IMR-90 (cell line): ENCODE measurements around the gene TMEM176A. TPM values are rescaled to one million over a fixed set of nuclear protein-coding genes. Genes with fewer than 3 reads are reported as not detected.

Experiments
- ATAC-seq: fragments of 200-7000 bp; cut with Tn5 transposase; 2 replicates; pipeline ENCODE4 v1.9.1; 2020; ENCODE audit warnings: low read depth, mild to moderate bottlenecking, moderate library complexity
- BruUV-seq: library from RNA; stranded (reverse); fragments of 400-500 nt; replicated peaks from 2 replicates; lab custom pipeline; 2021; lab: Mats Ljungman, UMichigan
- CTCF ChIA-PET: fragments of 300-600 bp; formaldehyde crosslinking; extraction: SDS; loops from one replicate; lab custom pipeline; 2021; ENCODE audit warnings: antibody characterized with exemption; lab: Yijun Ruan, JAX
- POLR2A ChIA-PET: fragments of 300-600 bp; sonication (Branson Sonifier 250); formaldehyde crosslinking; loops from one replicate; lab custom pipeline; 2022; ENCODE audit warnings: antibody characterized with exemption; ENCODE audit not compliant: unreplicated experiment; lab: Charles Lee
- DNase-seq: peaks from one replicate; pipeline ENCODE4 v3.0.0; 2013
- H2AFZ ChIP-seq: replicated peaks from 2 replicates; pipeline ENCODE3; 2013; ENCODE audit warnings: low read length, mild to moderate bottlenecking; ENCODE audit not compliant: poor library complexity
- H2AK5ac ChIP-seq: 2 replicates; pipeline ENCODE4 v1.6.1; 2013; ENCODE audit warnings: low read depth, low read length, inconsistent platforms
- H2AK9ac ChIP-seq: replicated peaks from 2 replicates; pipeline ENCODE3; 2013; ENCODE audit warnings: mild to moderate bottlenecking, low read depth, low read length, moderate library complexity; ENCODE audit not compliant: poor library complexity
- H2BK120ac ChIP-seq: 2 replicates; pipeline ENCODE4 v1.6.1; 2013; ENCODE audit warnings: low read depth, low read length, inconsistent platforms
- H2BK15ac ChIP-seq: 3 replicates; pipeline ENCODE4 v1.6.1; 2013; ENCODE audit warnings: low read depth, low read length, inconsistent platforms
- H2BK20ac ChIP-seq: 2 replicates; pipeline ENCODE4 v1.6.1; 2013; ENCODE audit warnings: low read depth, mild to moderate bottlenecking, inconsistent platforms, low read length, moderate library complexity
- H2BK5ac ChIP-seq: 2 replicates; pipeline ENCODE4 v1.6.1; 2013; ENCODE audit warnings: mild to moderate bottlenecking, low read depth, low read length, inconsistent platforms; ENCODE audit not compliant: poor library complexity, severe bottlenecking
- H3K14ac ChIP-seq: replicated peaks from 2 replicates; pipeline ENCODE4 v1.6.1; 2013; ENCODE audit warnings: low read depth, low read length, inconsistent platforms
- H3K18ac ChIP-seq: 2 replicates; pipeline ENCODE4 v1.6.1; 2013; ENCODE audit warnings: low read depth, low read length, control low read depth
- H3K23ac ChIP-seq: 2 replicates; pipeline ENCODE4 v1.6.1; 2013; ENCODE audit warnings: low read depth, low read length, inconsistent platforms
- H3K27ac ChIP-seq: 2 replicates; pipeline ENCODE4 v1.5.1; 2013; ENCODE audit warnings: mild to moderate bottlenecking, control low read depth, low read length; ENCODE audit not compliant: insufficient read depth
- H3K27me3 ChIP-seq: 2 replicates; pipeline ENCODE4 v1.6.1; 2013; ENCODE audit warnings: low read length; ENCODE audit not compliant: control insufficient read depth, insufficient read depth
- H3K36me3 ChIP-seq: 2 replicates; pipeline ENCODE4 v1.6.1; 2013; ENCODE audit warnings: low read length, mixed read lengths; ENCODE audit not compliant: control insufficient read depth, insufficient read depth
- H3K4ac ChIP-seq: 2 replicates; pipeline ENCODE4 v1.6.1; 2013; ENCODE audit warnings: low read depth, low read length, inconsistent platforms
- H3K4me1 ChIP-seq: 2 replicates; pipeline ENCODE4 v1.6.1; 2013; ENCODE audit warnings: low read length, mixed read lengths; ENCODE audit not compliant: control insufficient read depth, insufficient read depth
- H3K4me2 ChIP-seq: 2 replicates; pipeline ENCODE4 v1.6.1; 2013; ENCODE audit warnings: low read depth, mild to moderate bottlenecking, control low read depth, low read length, moderate library complexity
- H3K4me3 ChIP-seq: 2 replicates; pipeline ENCODE4 v1.5.1; 2013; ENCODE audit warnings: low read depth, mild to moderate bottlenecking, control low read depth, low read length, moderate library complexity; ENCODE audit not compliant: insufficient read depth
- H3K56ac ChIP-seq: 2 replicates; pipeline ENCODE4 v1.6.1; 2013; ENCODE audit warnings: low read length, inconsistent platforms; ENCODE audit not compliant: insufficient read depth; ENCODE audit errors: extremely low read depth
- H3K79me1 ChIP-seq, 2 experiments: 2 replicates each; pipeline ENCODE4 v1.6.1; 2013; ENCODE audit warnings: low read length in 2 of 2, inconsistent platforms in 1 of 2, low read depth in 1 of 2
- H3K9ac ChIP-seq: 2 replicates; pipeline ENCODE4 v1.6.1; 2013; ENCODE audit warnings: low read depth, low read length, control low read depth
- H3K9me1 ChIP-seq: 2 replicates; pipeline ENCODE4 v1.6.1; 2013; ENCODE audit warnings: low read length, inconsistent platforms; ENCODE audit not compliant: insufficient read depth
- H3K9me3 ChIP-seq: 2 replicates; pipeline ENCODE4 v1.6.1; 2013; ENCODE audit warnings: low read length; ENCODE audit not compliant: control insufficient read depth, insufficient read depth
- H4K20me1 ChIP-seq: 2 replicates; pipeline ENCODE4 v1.6.1; 2013; ENCODE audit warnings: low read length, inconsistent platforms; ENCODE audit not compliant: insufficient read depth
- H4K5ac ChIP-seq: 2 replicates; pipeline ENCODE4 v1.6.1; 2013; ENCODE audit warnings: mild to moderate bottlenecking, low read depth, low read length, control low read depth
- H4K8ac ChIP-seq, 2 experiments: 2 replicates each; pipeline ENCODE4 v1.6.1; 2013; ENCODE audit warnings: low read depth in 2 of 2, low read length in 2 of 2, control low read depth in 1 of 2, inconsistent platforms in 1 of 2
- H4K91ac ChIP-seq: 2 replicates; pipeline ENCODE4 v1.6.1; 2013; ENCODE audit warnings: low read depth, low read length, inconsistent platforms; ENCODE audit not compliant: insufficient read depth
- BHLHE40 ChIP-seq: fragments of 150-350 bp; IDR thresholded peaks from 2 replicates; pipeline ENCODE4 v1.6.1; 2016; ENCODE audit warnings: mild to moderate bottlenecking, low read depth, low read length
- CEBPB ChIP-seq: IDR thresholded peaks from 2 replicates; pipeline ENCODE4 v1.6.1; 2012; ENCODE audit warnings: low read depth, low read length, improper control_type of control experiment
- CHD1 ChIP-seq: IDR thresholded peaks from 2 replicates; pipeline ENCODE4 v1.6.1; 2012; ENCODE audit warnings: low read depth, low read length, improper control_type of control experiment
- FOS ChIP-seq: fragments of 150-350 bp; IDR thresholded peaks from 2 replicates; pipeline ENCODE4 v1.6.1; 2016; ENCODE audit warnings: low read depth, low read length
- MAFK ChIP-seq: IDR thresholded peaks from 2 replicates; pipeline ENCODE4 v1.6.1; 2012; ENCODE audit warnings: low read depth, low read length, improper control_type of control experiment
- MAZ ChIP-seq: IDR thresholded peaks from 2 replicates; pipeline ENCODE4 v1.6.1; 2012; ENCODE audit warnings: low read depth, mild to moderate bottlenecking, low read length, improper control_type of control experiment, moderate library complexity, borderline replicate concordance
- MXI1 ChIP-seq: IDR thresholded peaks from 2 replicates; pipeline ENCODE4 v1.6.1; 2012; ENCODE audit warnings: low read depth, mild to moderate bottlenecking, low read length, moderate library complexity, borderline replicate concordance
- POLR2A ChIP-seq: IDR thresholded peaks from 2 replicates; pipeline ENCODE4 v1.6.1; 2012; ENCODE audit warnings: mild to moderate bottlenecking, low read depth, low read length
- RAD21 ChIP-seq: IDR thresholded peaks from 2 replicates; pipeline ENCODE4 v1.6.1; 2012; ENCODE audit warnings: low read length, improper control_type of control experiment
- SMC3 ChIP-seq: fragments of 150-350 bp; IDR thresholded peaks from 2 replicates; pipeline ENCODE4 v1.6.1; 2016; ENCODE audit warnings: low read depth, mild to moderate bottlenecking, antibody characterized with exemption, low read length, moderate library complexity
- WGBS, 2 experiments: methylation state at CpG; one replicate each; pipeline versions ENCODE4 v1.1.5 to v1.1.7; 2013; ENCODE audit warnings: missing lambda C conversion rate in 2 of 2; ENCODE audit not compliant: insufficient read length in 1 of 2; ENCODE audit errors: extremely low coverage in 2 of 2; 5-methylcytosine and 5-hydroxymethylcytosine counted together
- dilution Hi-C: fragments of 300-500 bp; cut with HindIII; formaldehyde crosslinking; loops from one replicate; pipeline ENCODE4 v1.14.3; 2018; ENCODE audit warnings: low sequenced_read_pairs; ENCODE audit not compliant: unreplicated experiment
- in situ Hi-C: fragments of 300-500 bp; cut with MboI; formaldehyde crosslinking; loops from 3 replicates; pipeline ENCODE4 v1.14.3; 2019; ENCODE audit warnings: low sequenced_read_pairs, inconsistent platforms, mixed read lengths
- intact Hi-C: fragments of 100-400 bp; cut with micrococcal nuclease; formaldehyde crosslinking; loops from 2 replicates; pipeline ENCODE4 v1.10.0; 2022
- polyA plus RNA-seq, 3 experiments: library from polyadenylated mRNA; depleted of rRNA; stranded (reverse); fragments of >200 nt; gene quantifications; 2 replicates each; pipeline ENCODE4 v1.2.3, GENCODE V29; 2012; ENCODE audit warnings: low replicate concordance in 1 of 3
- total RNA-seq: library from RNA; depleted of rRNA; stranded (reverse); fragments of >200 nt; gene quantifications from 2 replicates; pipeline ENCODE4 v1.2.3, GENCODE V29; 2012
- TF ChIP-seq, protein P1 (sequence below): fragments of 150-350 bp; IDR thresholded peaks from 2 replicates; pipeline ENCODE4 v1.6.1; 2016; ENCODE audit warnings: low read depth, mild to moderate bottlenecking, low read length, moderate library complexity, borderline replicate concordance
- TF ChIP-seq, protein P2 (sequence below): conservative IDR thresholded peaks from 2 replicates; pipeline ENCODE4 v1.5.1; 2012; ENCODE audit warnings: mild to moderate bottlenecking, low read depth, low read length, improper control_type of control experiment
- TF ChIP-seq, protein P3 (sequence below): fragments of 150-350 bp; IDR thresholded peaks from 2 replicates; pipeline ENCODE4 v1.6.1; 2017; ENCODE audit warnings: mild to moderate bottlenecking, antibody characterized with exemption, low read length, low read depth

The TMEM176A gene
- total and polyA plus RNA-seq, 2 of the 4 experiments (the other 2 are of a cell fraction) = not detected

DNA sequence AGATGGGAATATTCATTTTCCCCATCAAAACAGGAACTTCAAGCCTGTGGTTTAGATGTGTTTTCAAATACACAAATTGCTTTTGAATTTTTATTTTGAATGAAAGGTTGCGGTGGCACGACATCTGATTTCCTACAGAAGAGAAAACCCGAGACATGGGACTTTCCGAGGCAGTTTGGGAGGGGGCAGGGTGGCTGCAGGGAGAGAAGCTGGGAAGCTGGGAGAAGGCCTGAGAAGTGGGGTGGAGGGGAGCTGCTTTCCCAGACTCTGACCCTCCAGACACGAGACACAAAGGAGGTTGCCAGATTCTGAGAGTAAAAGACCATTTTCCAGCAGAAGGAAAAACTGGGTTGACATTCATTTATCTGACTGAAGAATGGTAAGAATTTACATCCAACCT is 19.6 kb downstream of the TMEM176A start:
- dilution Hi-C loops = no loop called here
- POLR2A ChIA-PET = no interaction called here

More for the DNA sequence above, 19.6 kb downstream of the TMEM176A start:
- no peak for DNase-seq
- Histone ChIP-seq H3K56ac (no peak overlapping the region), H3K9me1 (no peaks in the 10 kb centered on the region), H2BK120ac (no peak overlapping the region), H4K91ac (no peak overlapping the region), H3K4ac (no peak overlapping the region), H4K8ac (no peak overlapping the region), H2AFZ (no peak overlapping the region), H3K27me3 (no peaks in the 10 kb centered on the region), H3K9ac (no peak overlapping the region), H2BK15ac (no peak overlapping the region), H2BK5ac (no peak overlapping the region), H4K20me1 (no peaks in the 10 kb centered on the region), H3K79me1 (no peaks in the 10 kb centered on the region), H3K23ac (no peak overlapping the region), H3K4me2 (no peak overlapping the region), H2AK5ac (no peak overlapping the region), H3K4me3 (no peak overlapping the region), H4K5ac (no peak overlapping the region; the same call in 1 of the 2 replicates), H2BK20ac (no peak overlapping the region), H3K18ac (peak overlapping the region; percentile 29; the same call in 1 of the 2 replicates), H3K9me3 (peaks cover 4% of the 10 kb centered on the region; the same call in 1 of the 2 replicates), H2AK9ac (no peak overlapping the region), H3K27ac (no peak overlapping the region), H3K4me1 (no peaks in the 10 kb centered on the region; the same call in 1 of the 2 replicates), H3K36me3 (no peaks in the 10 kb centered on the region), H3K14ac (no peak overlapping the region)
- TF ChIP-seq MAZ (no peak), CEBPB (no peak), SMC3 (no peak), RAD21 (no peak), FOS (no peak), MAFK (no peak), POLR2A (no peak), BHLHE40 (no peak), MXI1 (no peak), CHD1 (no peak)
- TF ChIP-seq, protein P1, sequence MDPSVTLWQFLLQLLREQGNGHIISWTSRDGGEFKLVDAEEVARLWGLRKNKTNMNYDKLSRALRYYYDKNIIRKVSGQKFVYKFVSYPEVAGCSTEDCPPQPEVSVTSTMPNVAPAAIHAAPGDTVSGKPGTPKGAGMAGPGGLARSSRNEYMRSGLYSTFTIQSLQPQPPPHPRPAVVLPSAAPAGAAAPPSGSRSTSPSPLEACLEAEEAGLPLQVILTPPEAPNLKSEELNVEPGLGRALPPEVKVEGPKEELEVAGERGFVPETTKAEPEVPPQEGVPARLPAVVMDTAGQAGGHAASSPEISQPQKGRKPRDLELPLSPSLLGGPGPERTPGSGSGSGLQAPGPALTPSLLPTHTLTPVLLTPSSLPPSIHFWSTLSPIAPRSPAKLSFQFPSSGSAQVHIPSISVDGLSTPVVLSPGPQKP = no peak
- TF ChIP-seq, protein P2, sequence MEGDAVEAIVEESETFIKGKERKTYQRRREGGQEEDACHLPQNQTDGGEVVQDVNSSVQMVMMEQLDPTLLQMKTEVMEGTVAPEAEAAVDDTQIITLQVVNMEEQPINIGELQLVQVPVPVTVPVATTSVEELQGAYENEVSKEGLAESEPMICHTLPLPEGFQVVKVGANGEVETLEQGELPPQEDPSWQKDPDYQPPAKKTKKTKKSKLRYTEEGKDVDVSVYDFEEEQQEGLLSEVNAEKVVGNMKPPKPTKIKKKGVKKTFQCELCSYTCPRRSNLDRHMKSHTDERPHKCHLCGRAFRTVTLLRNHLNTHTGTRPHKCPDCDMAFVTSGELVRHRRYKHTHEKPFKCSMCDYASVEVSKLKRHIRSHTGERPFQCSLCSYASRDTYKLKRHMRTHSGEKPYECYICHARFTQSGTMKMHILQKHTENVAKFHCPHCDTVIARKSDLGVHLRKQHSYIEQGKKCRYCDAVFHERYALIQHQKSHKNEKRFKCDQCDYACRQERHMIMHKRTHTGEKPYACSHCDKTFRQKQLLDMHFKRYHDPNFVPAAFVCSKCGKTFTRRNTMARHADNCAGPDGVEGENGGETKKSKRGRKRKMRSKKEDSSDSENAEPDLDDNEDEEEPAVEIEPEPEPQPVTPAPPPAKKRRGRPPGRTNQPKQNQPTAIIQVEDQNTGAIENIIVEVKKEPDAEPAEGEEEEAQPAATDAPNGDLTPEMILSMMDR = no peak
- TF ChIP-seq, protein P3, sequence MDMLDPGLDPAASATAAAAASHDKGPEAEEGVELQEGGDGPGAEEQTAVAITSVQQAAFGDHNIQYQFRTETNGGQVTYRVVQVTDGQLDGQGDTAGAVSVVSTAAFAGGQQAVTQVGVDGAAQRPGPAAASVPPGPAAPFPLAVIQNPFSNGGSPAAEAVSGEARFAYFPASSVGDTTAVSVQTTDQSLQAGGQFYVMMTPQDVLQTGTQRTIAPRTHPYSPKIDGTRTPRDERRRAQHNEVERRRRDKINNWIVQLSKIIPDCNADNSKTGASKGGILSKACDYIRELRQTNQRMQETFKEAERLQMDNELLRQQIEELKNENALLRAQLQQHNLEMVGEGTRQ = no peak
- intact Hi-C loops (loop anchor here (2.0 kb wide), 1 partner anchor 23 kb away; no protein-coding TSS in a partner anchor), in situ Hi-C loops (no loop called here)
- no peak for ATAC-seq
- CTCF ChIA-PET = no interaction called here
- WGBS, 2 experiments = 37% methylated on average over 4 of the region's 5 CpGs; no CpG with 5 or more reads in 1 of the 2 experiments
- no TSS peak for BruUV-seq
